ENCODE data around the gene EPB41L2.

DNA sequence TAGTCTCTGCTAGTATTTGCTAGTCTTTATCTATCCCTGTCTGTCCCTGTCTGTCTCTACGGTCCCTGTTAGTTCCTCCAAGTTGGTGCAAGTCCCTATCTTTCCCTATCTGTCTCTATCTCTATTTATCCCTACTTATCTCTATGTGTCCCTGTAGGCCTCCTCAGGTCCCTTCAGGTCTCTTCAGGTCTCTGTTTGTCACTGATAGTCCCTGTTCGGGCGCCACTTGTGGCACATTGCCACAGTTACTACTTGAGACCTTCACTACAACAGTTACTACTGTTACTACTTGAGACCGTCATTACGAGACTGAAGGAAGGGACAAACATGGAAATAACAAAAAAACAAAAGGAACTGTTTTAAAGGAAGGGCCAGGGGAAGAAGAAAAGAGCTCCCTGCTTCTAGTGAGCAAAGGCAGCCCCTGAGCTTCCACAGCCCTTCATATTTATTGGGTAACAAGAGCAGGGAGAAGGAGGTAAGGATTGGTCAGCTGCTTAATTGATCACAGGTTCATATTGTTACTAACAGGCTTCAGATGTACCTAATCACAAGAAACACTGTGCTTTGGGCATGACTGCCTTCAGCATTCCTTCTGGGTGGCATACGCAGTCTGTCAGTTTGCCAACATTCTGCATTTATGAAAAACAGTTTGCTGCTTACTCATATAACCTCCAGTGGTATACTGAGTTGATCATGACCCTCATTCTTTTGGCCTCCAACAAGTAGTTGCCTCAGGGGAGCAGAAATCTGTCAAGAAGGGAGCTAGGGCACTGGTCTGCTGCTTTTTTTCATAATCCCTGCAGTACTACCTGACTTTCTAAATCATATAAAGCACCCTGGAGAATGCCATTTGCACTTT is 8.4 kb downstream of the EPB41L2 start:
- TF ChIP-seq POLR2A (IDR thresholded peaks at IDR 0.05) = no peak
- no peak for TF ChIP-seq CTCF (IDR thresholded peaks at IDR 0.05 in 4 of 5, conservative IDR thresholded peaks at IDR 0.05 in 1 of 5)
